OCI-LY7 (cell line): ENCODE data around the gene MYL3.

Experiments
- CTCF ChIP-seq: fragments of 200-600 bp; sonication (generic); conservative IDR thresholded peaks from 2 replicates; pipeline ENCODE4 v1.5.1; 2014; ENCODE audit warnings: mild to moderate bottlenecking, antibody characterized with exemption, low read length, moderate library complexity, mixed read lengths
- EZH2phosphoT487 ChIP-seq: fragments of 200-600 bp; sonication (generic); IDR thresholded peaks from 2 replicates; pipeline ENCODE4 v1.6.1; 2018; ENCODE audit warnings: low read depth, borderline replicate concordance, mild to moderate bottlenecking, mixed run types, antibody characterized with exemption, low read length, moderate library complexity, mixed read lengths

GRCh38 chr3:46861605-46862368 lies 1.5 kb downstream of the MYL3 start:
- TF ChIP-seq CTCF (no peak), EZH2phosphoT487 (no peak)
